Activated CD8-positive, alpha-beta memory T cell treated with anti-CD3 and anti-CD28 coated beads, Interleukin-2, amount 10 ng/mL, durations not matched to agents 7 days and 5 days (primary cell): Measurements from ENCODE around the gene SUPT16H. TPM values are rescaled to one million over a fixed set of nuclear protein-coding genes. Genes with fewer than 3 reads are reported as not detected.

Experiments used
- ATAC-seq: fragments of 150-1000 bp; cut with Tn5 transposase; one replicate; pipeline ENCODE4 v1.10.0; 2021; ENCODE audit warnings: moderate library complexity
- CTCF ChIA-PET: fragments of 350-600 bp; sonication (Branson Sonifier 250); formaldehyde crosslinking; loops from one replicate; lab custom pipeline; 2021; ENCODE audit warnings: antibody characterized with exemption; lab: Charles Lee
- DNase-seq: peaks from one replicate; pipeline ENCODE4 v3.0.0-alpha.2; 2020
- H3K27ac Mint-ChIP-seq: one replicate; pipeline ENCODE4 v1.8.0; 2021; ENCODE audit warnings: mild to moderate bottlenecking, mixed read lengths
- H3K27me3 Mint-ChIP-seq: one replicate; pipeline ENCODE4 v1.8.0; 2021; ENCODE audit warnings: mixed read lengths
- H3K36me3 Mint-ChIP-seq: one replicate; pipeline ENCODE4 v1.8.0; 2021; ENCODE audit warnings: mild to moderate bottlenecking, mixed read lengths
- H3K4me1 Mint-ChIP-seq: one replicate; pipeline ENCODE4 v1.8.0; 2021; ENCODE audit warnings: mixed read lengths
- H3K4me3 Mint-ChIP-seq: one replicate; pipeline ENCODE4 v1.8.0; 2021; ENCODE audit warnings: mild to moderate bottlenecking, moderate library complexity, mixed read lengths
- H3K9me3 Mint-ChIP-seq: one replicate; pipeline ENCODE4 v1.8.0; 2022; ENCODE audit warnings: low read depth, mixed read lengths
- total RNA-seq, 2 experiments: library from RNA; stranded (reverse); gene quantifications; one replicate each; pipeline ENCODE4 v1.2.3, GENCODE V29; 2021

SUPT16H gene
- total RNA-seq, 2 experiments from 2014 or later = 130 to 151 TPM

- no peak for ATAC-seq
- H3K27me3 Mint-ChIP-seq = peaks cover 17% of the 10 kb centered on the region
- no peak overlapping the region for H3K4me3 Mint-ChIP-seq
- H3K4me1 Mint-ChIP-seq = peaks cover 4% of the 10 kb centered on the region
- H3K36me3 Mint-ChIP-seq = peaks cover 16% of the 10 kb centered on the region
- DNase-seq = no peak
- no peak overlapping the region for H3K27ac Mint-ChIP-seq
- H3K9me3 Mint-ChIP-seq = no peaks in the 10 kb centered on the region
- CTCF ChIA-PET = no interaction called here
Measured at GRCh38 chr14:21347201-21347600, 36.6 kb downstream of the SUPT16H start.

GRCh38 chr14:21346532-21347135 is 37.2 kb downstream of the SUPT16H start:
- CTCF ChIA-PET = interaction anchor here (0.9 kb wide), 1 partner anchor 91 kb away, joined by 4 read pairs; no protein-coding TSS in a partner anchor
- ATAC-seq = no peak
- H3K27me3 Mint-ChIP-seq = peaks cover 17% of the 10 kb centered on the region
- H3K4me1 Mint-ChIP-seq = peaks cover 4% of the 10 kb centered on the region
- no peaks in the 10 kb centered on the region for H3K9me3 Mint-ChIP-seq
- no peak overlapping the region for H3K4me3 Mint-ChIP-seq
- DNase-seq = no peak
- no peak overlapping the region for H3K27ac Mint-ChIP-seq
- peaks cover 10% of the 10 kb centered on the region for H3K36me3 Mint-ChIP-seq

- Mint-ChIP-seq H3K4me1 (peaks cover 4% of the 10 kb centered on the region), H3K4me3 (no peak overlapping the region), H3K36me3 (no peaks in the 10 kb centered on the region), H3K27ac (no peak overlapping the region), H3K27me3 (peaks cover 31% of the 10 kb centered on the region), H3K9me3 (no peaks in the 10 kb centered on the region)
- CTCF ChIA-PET = no interaction called here
- no peak for DNase-seq
- no peak for ATAC-seq
Measured at GRCh38 chr14:21343035-21343794, 40.6 kb downstream of the SUPT16H start.

- Mint-ChIP-seq H3K27me3 (peaks cover 6% of the 10 kb centered on the region), H3K9me3 (no peaks in the 10 kb centered on the region), H3K36me3 (no peaks in the 10 kb centered on the region), H3K27ac (no peak overlapping the region), H3K4me1 (no peaks in the 10 kb centered on the region), H3K4me3 (no peak overlapping the region)
- no peak for ATAC-seq
- CTCF ChIA-PET = no interaction called here
- DNase-seq = no peak
Measured at GRCh38 chr14:21334202-21334906, 49.5 kb downstream of the SUPT16H start.

GRCh38 chr14:21332950-21333349 is 50.9 kb downstream of the SUPT16H start:
- no peak for DNase-seq
- Mint-ChIP-seq H3K27ac (no peak overlapping the region), H3K4me3 (no peak overlapping the region), H3K27me3 (peaks cover 6% of the 10 kb centered on the region), H3K4me1 (no peaks in the 10 kb centered on the region), H3K36me3 (no peaks in the 10 kb centered on the region), H3K9me3 (no peaks in the 10 kb centered on the region)
- CTCF ChIA-PET = no interaction called here
- no peak for ATAC-seq

- Mint-ChIP-seq H3K4me3 (no peak overlapping the region), H3K27me3 (peaks cover 17% of the 10 kb centered on the region), H3K36me3 (no peaks in the 10 kb centered on the region), H3K27ac (no peak overlapping the region), H3K4me1 (no peaks in the 10 kb centered on the region), H3K9me3 (no peaks in the 10 kb centered on the region)
- DNase-seq = no peak
- ATAC-seq = no peak
- CTCF ChIA-PET = no interaction called here
Measured at GRCh38 chr14:21326972-21327371, 56.8 kb downstream of the SUPT16H start.

- Mint-ChIP-seq H3K4me1 (peaks cover 3% of the 10 kb centered on the region), H3K27ac (no peak overlapping the region), H3K4me3 (no peak overlapping the region), H3K36me3 (no peaks in the 10 kb centered on the region), H3K27me3 (peaks cover 26% of the 10 kb centered on the region), H3K9me3 (no peaks in the 10 kb centered on the region)
- ATAC-seq (no peak), DNase-seq (no peak)
- CTCF ChIA-PET = interaction anchor here (0.8 kb wide), 1 partner anchor 9 kb away, joined by 3 read pairs; no protein-coding TSS in a partner anchor
Measured at GRCh38 chr14:21322716-21323115, 61.1 kb downstream of the SUPT16H start.

- CTCF ChIA-PET = no interaction called here
- ATAC-seq (no peak), DNase-seq (no peak)
- Mint-ChIP-seq H3K4me1 (peaks cover 3% of the 10 kb centered on the region), H3K9me3 (no peaks in the 10 kb centered on the region), H3K4me3 (no peak overlapping the region), H3K27me3 (peaks cover 28% of the 10 kb centered on the region), H3K36me3 (no peaks in the 10 kb centered on the region), H3K27ac (no peak overlapping the region)
Measured at GRCh38 chr14:21320913-21321312, 62.9 kb downstream of the SUPT16H start.

- Mint-ChIP-seq H3K36me3 (no peaks in the 10 kb centered on the region), H3K4me1 (peaks cover 3% of the 10 kb centered on the region), H3K9me3 (no peaks in the 10 kb centered on the region), H3K4me3 (no peak overlapping the region), H3K27ac (no peak overlapping the region), H3K27me3 (peaks cover 17% of the 10 kb centered on the region)
- ATAC-seq (no peak), DNase-seq (no peak)
- CTCF ChIA-PET = no interaction called here
Measured at GRCh38 chr14:21317398-21317797, 66.4 kb downstream of the SUPT16H start.

GRCh38 chr14:21313512-21313911 is 70.3 kb downstream of the SUPT16H start:
- no peaks in the 10 kb centered on the region for H3K36me3 Mint-ChIP-seq
- peaks cover 10% of the 10 kb centered on the region for H3K4me1 Mint-ChIP-seq
- no peak overlapping the region for H3K27ac Mint-ChIP-seq
- DNase-seq (no peak), ATAC-seq (no peak)
- H3K4me3 Mint-ChIP-seq = no peak overlapping the region
- H3K27me3 Mint-ChIP-seq = peaks cover 16% of the 10 kb centered on the region
- no peaks in the 10 kb centered on the region for H3K9me3 Mint-ChIP-seq
- CTCF ChIA-PET = interaction anchor here (0.9 kb wide), 1 partner anchor 9 kb away, joined by 3 read pairs; no protein-coding TSS in a partner anchor

GRCh38 chr14:21311614-21312013 is 72.2 kb downstream of the SUPT16H start:
- Mint-ChIP-seq H3K4me3 (no peak overlapping the region), H3K9me3 (no peaks in the 10 kb centered on the region), H3K27ac (no peak overlapping the region), H3K36me3 (no peaks in the 10 kb centered on the region), H3K4me1 (peaks cover 15% of the 10 kb centered on the region), H3K27me3 (peaks cover 11% of the 10 kb centered on the region)
- ATAC-seq (no peak), DNase-seq (no peak)
- CTCF ChIA-PET = no interaction called here

- H3K27me3 Mint-ChIP-seq = peaks cover 11% of the 10 kb centered on the region
- H3K4me1 Mint-ChIP-seq = peaks cover 15% of the 10 kb centered on the region
- ATAC-seq = no peak
- no peaks in the 10 kb centered on the region for H3K9me3 Mint-ChIP-seq
- no peak for DNase-seq
- no peak overlapping the region for H3K27ac Mint-ChIP-seq
- CTCF ChIA-PET = interaction anchor here (0.6 to 0.7 kb wide), 2 partner anchors 15 to 32 kb away, joined by 3 read pairs; no protein-coding TSS in a partner anchor
- H3K36me3 Mint-ChIP-seq = no peaks in the 10 kb centered on the region
- H3K4me3 Mint-ChIP-seq = no peak overlapping the region
Measured at GRCh38 chr14:21309956-21310355, 73.9 kb downstream of the SUPT16H start.

- peaks cover 15% of the 10 kb centered on the region for H3K4me1 Mint-ChIP-seq
- CTCF ChIA-PET = interaction anchor here (0.6 to 0.7 kb wide), 2 partner anchors 15 to 33 kb away, joined by 3 read pairs; no protein-coding TSS in a partner anchor
- DNase-seq (no peak), ATAC-seq (no peak)
- peak overlapping the region; percentile 38 for H3K27ac Mint-ChIP-seq
- no peaks in the 10 kb centered on the region for H3K9me3 Mint-ChIP-seq
- H3K27me3 Mint-ChIP-seq = peaks cover 13% of the 10 kb centered on the region
- peak overlapping the region; percentile 35 for H3K4me3 Mint-ChIP-seq
- H3K36me3 Mint-ChIP-seq = no peaks in the 10 kb centered on the region
Measured at GRCh38 chr14:21309238-21309636, 74.6 kb downstream of the SUPT16H start.
